Body of pancreas (tissue), 4 donors: ENCODE results near the gene LHX3. TPM values are rescaled to one million over a fixed set of nuclear protein-coding genes. Genes with fewer than 3 reads are reported as not detected.

Source experiments
- ATAC-seq: fragments of 150-250 bp; one replicate; pipeline ENCODE4 v1.9.1; 2016
- DNase-seq, 4 donors: peaks; one replicate each; pipeline ENCODE4 v3.0.0-alpha.2; 2019
- H3K27ac ChIP-seq, 4 donors: fragments of 200-600 bp; sonication (generic); 1 replicate in 3 of 4; 2 replicates in 1 of 4; pipeline versions ENCODE4 v1.5.1 to v1.6.1; 2016 to 2019; ENCODE audit warnings: mild to moderate bottlenecking in 1 of 4, mixed read lengths in 1 of 4, moderate library complexity in 1 of 4
- H3K27me3 ChIP-seq, 2 donors: fragments of 200-600 bp; sonication (generic); one replicate each; pipeline ENCODE4 v1.6.0; 2016; ENCODE audit warnings: mild to moderate bottlenecking in 1 of 2
- H3K36me3 ChIP-seq, 2 donors: fragments of 200-600 bp; sonication (generic); replicated peaks in 1 of 2; 2 replicates each; pipeline ENCODE4 v1.5.1; 2016; ENCODE audit warnings: low read depth in 2 of 2; ENCODE audit not compliant: insufficient read depth in 1 of 2
- H3K4me1 ChIP-seq: fragments of 200-600 bp; sonication (generic); one replicate; pipeline ENCODE4 v1.6.0; 2016
- H3K4me3 ChIP-seq, 2 donors: fragments of 200-600 bp; sonication (generic); 1 replicate in 1 of 2; 2 replicates in 1 of 2; pipeline ENCODE4 v1.5.1; 2016 to 2019
- H3K9me3 ChIP-seq, 3 donors: fragments of 200-600 bp; sonication (generic); 1 replicate in 2 of 3; 2 replicates in 1 of 3; pipeline ENCODE4 v1.5.1; 2016
- CTCF ChIP-seq, 7 experiments: fragments of 450-650 bp in 4 of 7; fragments of 200-600 bp in 3 of 7; sonication (generic) in 3 of 7; IDR thresholded peaks; one replicate each; pipeline ENCODE4 v1.5.1; 2016 to 2019; ENCODE audit warnings: antibody characterized with exemption in 7 of 7
- POLR2A ChIP-seq, 3 donors: fragments of 450-650 bp; IDR thresholded peaks; one replicate each; pipeline ENCODE4 v1.6.1; 2016; ENCODE audit warnings: antibody characterized with exemption in 3 of 3, mild to moderate bottlenecking in 2 of 3
- WGBS, 2 donors: methylation state at CpG; one replicate each; pipeline ENCODE4 v1.1.5; 2017; 5-methylcytosine and 5-hydroxymethylcytosine counted together
- intact Hi-C: fragments of 100-400 bp; cut with DNase I; formaldehyde crosslinking; loops from one replicate; pipeline ENCODE4 v1.15.1; 2023
- total RNA-seq, 2 donors: library from RNA; depleted of rRNA; stranded (reverse); fragments of >200 nt; gene quantifications; one replicate each; pipeline ENCODE4 v1.1.0, GENCODE V29; 2016

LHX3 gene
- total RNA-seq, 2 donors from 2014 or later: not detected

DNA sequence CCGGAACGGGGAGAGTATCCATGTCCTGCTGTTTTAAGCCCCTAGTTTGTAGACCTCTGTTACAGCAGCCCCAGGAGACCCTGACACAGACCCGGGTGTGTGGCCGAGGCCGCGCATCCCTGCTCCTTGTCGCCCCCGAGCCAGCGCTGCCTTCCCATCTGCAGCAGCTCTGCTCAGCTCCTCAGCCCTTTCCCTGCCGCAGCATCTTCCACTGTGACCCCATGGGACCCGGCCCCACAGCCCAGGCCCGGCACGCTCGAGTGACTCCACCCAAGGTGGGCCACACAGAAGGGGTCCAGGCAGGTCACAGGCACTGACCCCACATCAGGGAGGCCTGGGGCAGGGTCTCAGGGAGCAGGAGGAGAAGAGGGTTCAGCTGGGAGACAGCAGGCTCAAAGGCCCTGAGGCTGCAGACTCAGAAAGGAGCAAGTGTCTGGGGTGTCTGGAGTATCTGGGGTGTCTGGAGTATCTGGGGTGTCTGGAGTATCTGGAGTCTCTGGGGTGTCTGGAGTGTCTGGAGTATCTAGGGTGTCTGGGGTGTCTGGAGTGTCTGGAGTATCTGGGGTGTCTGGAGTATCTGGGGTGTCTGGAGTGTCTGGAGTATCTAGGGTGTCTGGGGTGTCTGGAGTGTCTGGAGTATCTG lies 31.2 kb downstream of the LHX3 start:
- H3K27ac ChIP-seq: no peak overlapping the region
- intact Hi-C loops: no loop called here
- no peak overlapping the region for H3K4me3 ChIP-seq
- TF ChIP-seq CTCF (IDR thresholded peaks at IDR 0.05): no peak
- no peak for TF ChIP-seq POLR2A (IDR thresholded peaks at IDR 0.05)
- H3K36me3 ChIP-seq: no peaks in the 10 kb centered on the region
- WGBS, 2 donors: 71 to 78% methylated on average over 9 to 14 of the region's 14 CpGs
- peaks cover 10% of the 10 kb centered on the region for H3K4me1 ChIP-seq
- H3K27me3 ChIP-seq: no peaks in the 10 kb centered on the region
- ATAC-seq: no peak
- DNase-seq: no peak
- no peaks in the 10 kb centered on the region for H3K9me3 ChIP-seq

DNA sequence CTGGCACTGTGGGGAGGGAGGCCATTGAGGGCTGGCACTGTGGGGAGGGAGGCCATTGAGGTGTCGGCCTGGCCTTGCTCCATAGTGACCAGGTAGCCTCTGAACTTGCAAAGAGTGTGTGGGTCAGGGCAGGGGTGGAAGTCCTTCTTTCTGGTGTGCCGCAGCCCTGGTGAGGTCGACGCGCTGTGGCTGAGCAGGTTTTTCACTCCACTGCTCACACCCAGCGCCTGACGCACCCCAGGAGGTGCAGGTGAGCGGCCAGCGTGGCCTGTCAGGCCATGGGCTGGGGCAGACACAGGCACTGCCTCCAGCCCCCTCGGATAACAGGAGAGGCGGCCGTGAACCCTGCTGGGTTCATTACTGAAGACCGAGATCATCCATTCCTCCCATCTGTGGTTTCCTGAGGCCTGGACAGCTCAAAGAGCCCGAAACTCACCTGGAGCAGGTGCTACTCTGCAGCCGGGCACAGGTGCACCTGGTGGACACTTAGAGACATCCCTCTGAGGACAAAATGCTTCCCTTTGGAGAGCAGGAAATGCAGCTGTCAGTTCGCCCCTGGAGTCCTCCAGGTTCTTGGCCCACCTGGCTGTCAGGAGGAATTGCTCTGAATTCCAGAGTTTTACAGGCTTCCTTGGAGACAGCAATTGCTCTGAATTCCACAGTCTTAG lies 32.4 kb downstream of the LHX3 start:
- no peak overlapping the region for H3K4me3 ChIP-seq
- H3K27me3 ChIP-seq: no peaks in the 10 kb centered on the region
- no peak for DNase-seq
- H3K4me1 ChIP-seq: peaks cover 10% of the 10 kb centered on the region
- no peak for TF ChIP-seq CTCF (IDR thresholded peaks at IDR 0.05)
- no peak for TF ChIP-seq POLR2A (IDR thresholded peaks at IDR 0.05)
- H3K27ac ChIP-seq: no peak overlapping the region
- ATAC-seq: no peak
- intact Hi-C loops: no loop called here
- no peaks in the 10 kb centered on the region for H3K9me3 ChIP-seq
- 85 to 89% methylated on average over 9 to 16 of the region's 16 CpGs for WGBS, 2 donors
- no peaks in the 10 kb centered on the region for H3K36me3 ChIP-seq

GRCh38 chr9:136171801-136172411 lies 33.0 kb downstream of the LHX3 start:
- H3K4me1 ChIP-seq: peaks cover 10% of the 10 kb centered on the region
- H3K4me3 ChIP-seq: no peak overlapping the region
- ATAC-seq (no peak), DNase-seq (peak in 1 of 4 donors; percentile 50)
- H3K27me3 ChIP-seq: no peaks in the 10 kb centered on the region
- no peak overlapping the region for H3K27ac ChIP-seq
- H3K36me3 ChIP-seq: no peaks in the 10 kb centered on the region
- 76 to 93% methylated on average over 8 to 11 of the region's 11 CpGs for WGBS, 2 donors
- H3K9me3 ChIP-seq: no peaks in the 10 kb centered on the region
- no peak for TF ChIP-seq CTCF (IDR thresholded peaks at IDR 0.05)
- no peak for TF ChIP-seq POLR2A (IDR thresholded peaks at IDR 0.05)
- intact Hi-C loops: no loop called here

GRCh38 chr9:136171009-136171800 lies 33.7 kb downstream of the LHX3 start:
- no peaks in the 10 kb centered on the region for H3K27me3 ChIP-seq
- H3K27ac ChIP-seq: no peak overlapping the region
- H3K9me3 ChIP-seq: no peaks in the 10 kb centered on the region
- intact Hi-C loops: no loop called here
- H3K36me3 ChIP-seq: no peaks in the 10 kb centered on the region
- DNase-seq (peak in 3 of 4 donors; percentile 5 to 55 (median 54)), ATAC-seq (no peak)
- peaks cover 10% of the 10 kb centered on the region for H3K4me1 ChIP-seq
- TF ChIP-seq POLR2A (IDR thresholded peaks at IDR 0.05): no peak
- no peak for TF ChIP-seq CTCF (IDR thresholded peaks at IDR 0.05)
- 48 to 53% methylated on average over 15 to 16 of the region's 16 CpGs for WGBS, 2 donors
- no peak overlapping the region for H3K4me3 ChIP-seq
